DMS153 treated with DMSO at 0.1 percent for 48 hours (cell line): ENCODE results near the gene ABCA1.
"Not testable (repeated sequence)": the region's sequence is repeated elsewhere in the genome, so short reads cannot be mapped to it uniquely, and the experiment has no call there.

Experiments used
- DNase-seq: peaks from one replicate; lab custom pipeline; 2025; ENCODE audit not compliant: unreplicated experiment; lab: John Stamatoyannopoulos, UW

Gene ABCA1

GRCh38 chr9:104944871-104945270, 16.9 kb upstream of the ABCA1 start:
- no peak for DNase-seq

GRCh38 chr9:104944356-104944755, 16.4 kb upstream of the ABCA1 start:
- DNase-seq, result no peak

GRCh38 chr9:104941597-104941996, 13.6 kb upstream of the ABCA1 start:
- DNase-seq, result no peak

- no peak for DNase-seq
These were observed 8.3 kb upstream of the ABCA1 start for GRCh38 chr9:104936291-104936690.

- DNase-seq, result not testable (repeated sequence)
These were observed 7.5 kb upstream of the ABCA1 start for GRCh38 chr9:104935501-104935810.

GRCh38 chr9:104934691-104935500, 6.9 kb upstream of the ABCA1 start:
- DNase-seq, result no peak

- DNase-seq, result not testable (repeated sequence)
These were observed 5.1 kb upstream of the ABCA1 start for GRCh38 chr9:104933091-104933490.

- DNase-seq, result no peak
These were observed 3.3 kb upstream of the ABCA1 start for GRCh38 chr9:104931256-104931655.

- no peak for DNase-seq
These were observed 591 bp downstream of the ABCA1 start for GRCh38 chr9:104927216-104927911.

- DNase-seq, result no peak
These were observed 4.2 kb downstream of the ABCA1 start for GRCh38 chr9:104923740-104924139.

GRCh38 chr9:104923289-104923688, 4.7 kb downstream of the ABCA1 start:
- DNase-seq, result no peak

- not testable (repeated sequence) for DNase-seq
These were observed 5.2 kb downstream of the ABCA1 start for GRCh38 chr9:104922748-104923147.

GRCh38 chr9:104921067-104921741, 6.8 kb downstream of the ABCA1 start:
- no peak for DNase-seq

GRCh38 chr9:104915753-104916152, 12.2 kb downstream of the ABCA1 start:
- no peak for DNase-seq

GRCh38 chr9:104915049-104915448, 12.9 kb downstream of the ABCA1 start:
- DNase-seq, result no peak

- no peak for DNase-seq
These were observed 13.5 kb downstream of the ABCA1 start for GRCh38 chr9:104914466-104914865.

GRCh38 chr9:104912606-104913005, 15.3 kb downstream of the ABCA1 start:
- DNase-seq, result no peak

GRCh38 chr9:104911032-104911607, 16.8 kb downstream of the ABCA1 start:
- no peak for DNase-seq

- no peak for DNase-seq
These were observed 20.5 kb downstream of the ABCA1 start for GRCh38 chr9:104907278-104907951.

- DNase-seq, result no peak
These were observed 21.3 kb downstream of the ABCA1 start for GRCh38 chr9:104906441-104907277.
